ENCODE measurements around the gene CNNM4.
A peak's percentile ranks its signal among the peaks of the same experiment; 100 is the strongest.

DNA sequence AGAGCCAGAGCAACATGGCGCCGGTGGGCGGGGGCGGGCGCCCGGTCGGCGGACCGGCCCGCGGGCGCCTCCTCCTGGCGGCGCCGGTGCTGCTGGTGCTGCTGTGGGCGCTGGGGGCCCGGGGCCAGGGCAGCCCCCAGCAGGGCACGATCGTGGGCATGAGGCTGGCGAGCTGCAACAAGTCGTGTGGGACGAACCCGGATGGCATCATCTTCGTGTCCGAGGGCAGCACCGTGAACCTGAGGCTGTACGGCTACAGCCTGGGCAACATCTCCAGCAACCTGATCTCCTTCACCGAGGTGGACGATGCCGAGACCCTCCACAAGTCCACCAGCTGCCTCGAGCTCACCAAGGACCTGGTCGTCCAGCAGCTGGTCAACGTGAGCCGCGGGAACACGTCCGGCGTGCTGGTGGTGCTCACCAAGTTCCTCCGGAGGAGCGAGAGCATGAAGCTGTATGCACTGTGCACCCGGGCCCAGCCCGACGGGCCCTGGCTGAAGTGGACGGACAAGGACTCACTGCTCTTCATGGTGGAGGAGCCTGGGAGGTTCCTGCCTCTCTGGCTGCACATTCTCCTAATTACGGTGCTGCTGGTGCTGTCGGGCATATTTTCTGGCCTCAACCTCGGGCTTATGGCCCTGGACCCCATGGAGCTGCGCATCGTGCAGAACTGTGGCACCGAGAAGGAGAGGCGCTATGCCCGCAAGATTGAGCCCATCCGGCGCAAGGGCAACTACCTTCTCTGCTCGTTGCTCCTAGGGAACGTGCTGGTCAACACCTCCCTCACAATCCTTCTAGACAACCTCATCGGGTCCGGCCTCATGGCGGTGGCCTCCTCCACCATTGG lies 507 bp downstream of the CNNM4 start:
- TF ChIP-seq, protein P1, sequence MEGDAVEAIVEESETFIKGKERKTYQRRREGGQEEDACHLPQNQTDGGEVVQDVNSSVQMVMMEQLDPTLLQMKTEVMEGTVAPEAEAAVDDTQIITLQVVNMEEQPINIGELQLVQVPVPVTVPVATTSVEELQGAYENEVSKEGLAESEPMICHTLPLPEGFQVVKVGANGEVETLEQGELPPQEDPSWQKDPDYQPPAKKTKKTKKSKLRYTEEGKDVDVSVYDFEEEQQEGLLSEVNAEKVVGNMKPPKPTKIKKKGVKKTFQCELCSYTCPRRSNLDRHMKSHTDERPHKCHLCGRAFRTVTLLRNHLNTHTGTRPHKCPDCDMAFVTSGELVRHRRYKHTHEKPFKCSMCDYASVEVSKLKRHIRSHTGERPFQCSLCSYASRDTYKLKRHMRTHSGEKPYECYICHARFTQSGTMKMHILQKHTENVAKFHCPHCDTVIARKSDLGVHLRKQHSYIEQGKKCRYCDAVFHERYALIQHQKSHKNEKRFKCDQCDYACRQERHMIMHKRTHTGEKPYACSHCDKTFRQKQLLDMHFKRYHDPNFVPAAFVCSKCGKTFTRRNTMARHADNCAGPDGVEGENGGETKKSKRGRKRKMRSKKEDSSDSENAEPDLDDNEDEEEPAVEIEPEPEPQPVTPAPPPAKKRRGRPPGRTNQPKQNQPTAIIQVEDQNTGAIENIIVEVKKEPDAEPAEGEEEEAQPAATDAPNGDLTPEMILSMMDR (conservative IDR thresholded peaks at IDR 0.05): peak; percentile 82
- no peak for TF ChIP-seq ZFX (IDR thresholded peaks at IDR 0.05)
